ENCODE results near the gene NR1I2.

Gene NR1I2

GRCh38 chr3:119826711-119827608 lies 45.1 kb downstream of the NR1I2 start:
- DNase-seq = no peak

GRCh38 chr3:119829420-119829819 lies 47.5 kb downstream of the NR1I2 start:
- DNase-seq = no peak

- DNase-seq = no peak
These were observed 49.1 kb downstream of the NR1I2 start for GRCh38 chr3:119831022-119831421.

GRCh38 chr3:119831941-119832371 lies 50.1 kb downstream of the NR1I2 start:
- no peak for DNase-seq

GRCh38 chr3:119834754-119835370 lies 53.0 kb downstream of the NR1I2 start:
- no peak for DNase-seq

GRCh38 chr3:119835556-119835955 lies 53.7 kb downstream of the NR1I2 start:
- no peak for DNase-seq

- no peak for DNase-seq
These were observed 60.0 kb downstream of the NR1I2 start for GRCh38 chr3:119841808-119842471.

GRCh38 chr3:119849126-119849525 lies 67.2 kb downstream of the NR1I2 start:
- DNase-seq = no peak

GRCh38 chr3:119856695-119857094 lies 74.8 kb downstream of the NR1I2 start:
- DNase-seq = no peak

- DNase-seq = no peak
These were observed 77.1 kb downstream of the NR1I2 start for GRCh38 chr3:119858957-119859356.

- no peak for DNase-seq
These were observed 77.8 kb downstream of the NR1I2 start for GRCh38 chr3:119859728-119860127.

GRCh38 chr3:119861681-119862080 lies 79.8 kb downstream of the NR1I2 start:
- DNase-seq = no peak

- DNase-seq = no peak
These were observed 80.7 kb downstream of the NR1I2 start for GRCh38 chr3:119862616-119863015.

GRCh38 chr3:119864476-119864875 lies 82.6 kb downstream of the NR1I2 start:
- DNase-seq = no peak
